HFFc6 (cell line): Measurements from ENCODE around the gene MYRFL. TPM values are rescaled to one million over a fixed set of nuclear protein-coding genes. Genes with fewer than 3 reads are reported as not detected.

Source experiments
- DNase-seq: peaks from one replicate; pipeline ENCODE4 v3.0.0-alpha.2; 2018
- H3K27ac Mint-ChIP-seq: 2 replicates; pipeline ENCODE4 v1.8.0; 2020; ENCODE audit warnings: mild to moderate bottlenecking, mixed read lengths
- H3K27me3 Mint-ChIP-seq: 2 replicates; pipeline ENCODE4 v1.8.0; 2021; ENCODE audit warnings: mild to moderate bottlenecking, moderate library complexity, mixed read lengths; ENCODE audit not compliant: insufficient read depth
- H3K36me3 Mint-ChIP-seq: 2 replicates; pipeline ENCODE4 v1.8.0; 2021; ENCODE audit warnings: low read depth, mixed read lengths
- H3K4me1 Mint-ChIP-seq: 2 replicates; pipeline ENCODE4 v1.8.0; 2020; ENCODE audit warnings: low read depth, mixed read lengths
- H3K4me3 Mint-ChIP-seq: 2 replicates; pipeline ENCODE4 v1.8.0; 2020; ENCODE audit warnings: mild to moderate bottlenecking, moderate library complexity, mixed read lengths
- H3K9me3 Mint-ChIP-seq: 2 replicates; pipeline ENCODE4 v1.8.0; 2020; ENCODE audit warnings: mild to moderate bottlenecking, mixed read lengths
- total RNA-seq, 6 experiments: library from RNA; stranded (reverse); fragmentation: NEBNext Ultra II Directional; extraction: Animal tissue kit (Norgen Biotek cat#: 25700); gene quantifications; 2 replicates in 1 of 6; 3 replicates in 5 of 6; pipeline ENCODE4 v1.2.3, GENCODE V29; 2021
- TF ChIP-seq, protein P1 (sequence below): fragments of 200-600 bp; sonication (generic); IDR thresholded peaks from 2 replicates; pipeline ENCODE4 v1.5.0; 2021; ENCODE audit warnings: antibody characterized with exemption, mild to moderate bottlenecking

Gene MYRFL
- total RNA-seq, 6 experiments from 2014 or later = not detected

DNA sequence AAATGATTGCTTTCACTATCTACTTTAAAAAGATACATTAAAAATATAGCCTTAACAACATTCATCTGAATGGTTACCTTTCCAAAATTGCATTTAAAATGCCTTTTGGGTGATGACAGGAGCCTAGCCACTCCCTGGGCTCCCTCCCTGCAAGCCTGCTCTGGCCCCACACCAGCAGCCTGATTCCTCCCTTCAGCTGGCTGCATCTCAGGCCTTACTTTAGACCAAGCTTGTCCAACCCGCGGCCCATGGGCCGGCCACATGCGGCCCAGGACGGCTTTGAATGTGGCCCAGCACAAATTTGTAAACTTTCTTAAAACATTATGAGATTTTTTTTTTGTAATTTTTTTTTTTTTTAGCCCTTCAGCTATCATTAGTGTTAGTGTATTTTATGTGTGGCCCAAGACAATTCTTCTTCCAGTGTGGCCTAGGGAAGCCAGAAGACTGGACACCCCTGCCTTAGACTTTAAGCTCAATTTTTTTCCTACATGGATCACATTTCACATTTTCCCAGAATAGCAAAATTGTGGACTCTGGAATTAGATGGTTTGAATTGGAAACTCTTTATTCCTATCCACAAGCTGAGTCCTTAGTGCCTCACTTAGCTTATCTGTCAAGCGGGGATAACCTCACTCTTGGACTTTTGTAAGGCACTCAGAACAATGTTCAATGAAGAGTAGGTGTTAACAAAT is 124.4 kb downstream of the MYRFL start:
- DNase-seq = no peak
- Mint-ChIP-seq H3K4me3 (no peak overlapping the region), H3K27ac (no peak overlapping the region), H3K27me3 (peaks cover 3% of the 10 kb centered on the region; the same call in 1 of the 2 replicates), H3K9me3 (no peaks in the 10 kb centered on the region; the same call in 1 of the 2 replicates), H3K36me3 (no peaks in the 10 kb centered on the region), H3K4me1 (no peaks in the 10 kb centered on the region)
- TF ChIP-seq, protein P1, sequence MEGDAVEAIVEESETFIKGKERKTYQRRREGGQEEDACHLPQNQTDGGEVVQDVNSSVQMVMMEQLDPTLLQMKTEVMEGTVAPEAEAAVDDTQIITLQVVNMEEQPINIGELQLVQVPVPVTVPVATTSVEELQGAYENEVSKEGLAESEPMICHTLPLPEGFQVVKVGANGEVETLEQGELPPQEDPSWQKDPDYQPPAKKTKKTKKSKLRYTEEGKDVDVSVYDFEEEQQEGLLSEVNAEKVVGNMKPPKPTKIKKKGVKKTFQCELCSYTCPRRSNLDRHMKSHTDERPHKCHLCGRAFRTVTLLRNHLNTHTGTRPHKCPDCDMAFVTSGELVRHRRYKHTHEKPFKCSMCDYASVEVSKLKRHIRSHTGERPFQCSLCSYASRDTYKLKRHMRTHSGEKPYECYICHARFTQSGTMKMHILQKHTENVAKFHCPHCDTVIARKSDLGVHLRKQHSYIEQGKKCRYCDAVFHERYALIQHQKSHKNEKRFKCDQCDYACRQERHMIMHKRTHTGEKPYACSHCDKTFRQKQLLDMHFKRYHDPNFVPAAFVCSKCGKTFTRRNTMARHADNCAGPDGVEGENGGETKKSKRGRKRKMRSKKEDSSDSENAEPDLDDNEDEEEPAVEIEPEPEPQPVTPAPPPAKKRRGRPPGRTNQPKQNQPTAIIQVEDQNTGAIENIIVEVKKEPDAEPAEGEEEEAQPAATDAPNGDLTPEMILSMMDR = no peak

- Mint-ChIP-seq H3K36me3 (no peaks in the 10 kb centered on the region), H3K4me1 (no peaks in the 10 kb centered on the region), H3K4me3 (no peak overlapping the region), H3K27me3 (peaks cover 3% of the 10 kb centered on the region; the same call in 1 of the 2 replicates), H3K9me3 (no peaks in the 10 kb centered on the region; the same call in 1 of the 2 replicates), H3K27ac (no peak overlapping the region)
- DNase-seq = no peak
- TF ChIP-seq, protein P1 = no peak
Observed at GRCh38 chr12:69951108-69951507, 126.1 kb downstream of the MYRFL start.

DNA sequence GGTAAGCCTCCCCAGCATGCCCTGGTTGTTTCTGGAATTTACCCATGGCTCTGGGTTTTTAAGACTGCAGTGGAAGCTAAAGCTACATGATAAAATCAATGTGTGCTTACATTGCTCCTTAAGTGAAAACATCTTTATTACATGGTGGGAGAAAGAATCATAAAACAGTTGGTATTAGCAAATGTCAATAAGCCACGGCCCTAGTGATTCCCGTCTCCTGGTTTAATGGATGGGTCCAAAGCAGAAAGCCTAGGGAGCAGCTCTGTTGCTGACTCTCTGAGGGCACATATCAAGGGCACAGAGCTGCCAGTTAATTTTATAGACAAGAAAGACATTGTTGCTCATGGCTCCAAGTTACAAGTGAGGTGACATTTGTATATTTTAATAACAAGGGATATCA is 127.9 kb downstream of the MYRFL start:
- DNase-seq = no peak
- H3K4me3 Mint-ChIP-seq = no peak overlapping the region
- no peaks in the 10 kb centered on the region for H3K36me3 Mint-ChIP-seq
- TF ChIP-seq, protein P1 = no peak
- H3K27me3 Mint-ChIP-seq = peaks cover 3% of the 10 kb centered on the region; the same call in 1 of the 2 replicates
- no peaks in the 10 kb centered on the region; the same call in 1 of the 2 replicates for H3K9me3 Mint-ChIP-seq
- H3K27ac Mint-ChIP-seq = no peak overlapping the region
- H3K4me1 Mint-ChIP-seq = no peaks in the 10 kb centered on the region

DNA sequence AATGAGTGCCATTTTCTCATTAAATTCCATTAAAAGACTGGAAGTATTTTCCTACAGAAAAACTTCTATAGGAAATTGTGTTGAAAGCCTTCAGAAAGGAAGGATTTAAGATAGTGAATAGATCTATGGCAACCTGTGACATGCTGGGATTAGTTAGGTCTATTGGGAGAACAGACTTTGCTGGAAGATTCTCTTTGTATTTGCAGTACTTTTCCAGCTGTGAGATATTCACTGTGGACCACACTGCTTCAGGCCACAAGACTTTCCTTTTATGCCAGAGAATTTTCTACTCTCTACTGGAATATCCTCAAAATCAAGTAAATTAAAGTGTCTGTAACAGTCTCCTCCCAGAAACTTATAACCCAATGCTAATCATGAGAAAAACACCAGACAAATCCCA is 136.2 kb downstream of the MYRFL start:
- Mint-ChIP-seq H3K27ac (no peak overlapping the region), H3K27me3 (no peaks in the 10 kb centered on the region; the same call in 1 of the 2 replicates), H3K4me1 (peaks cover 5% of the 10 kb centered on the region), H3K4me3 (no peak overlapping the region), H3K9me3 (no peaks in the 10 kb centered on the region), H3K36me3 (no peaks in the 10 kb centered on the region)
- TF ChIP-seq, protein P1 = no peak
- DNase-seq = no peak

DNA sequence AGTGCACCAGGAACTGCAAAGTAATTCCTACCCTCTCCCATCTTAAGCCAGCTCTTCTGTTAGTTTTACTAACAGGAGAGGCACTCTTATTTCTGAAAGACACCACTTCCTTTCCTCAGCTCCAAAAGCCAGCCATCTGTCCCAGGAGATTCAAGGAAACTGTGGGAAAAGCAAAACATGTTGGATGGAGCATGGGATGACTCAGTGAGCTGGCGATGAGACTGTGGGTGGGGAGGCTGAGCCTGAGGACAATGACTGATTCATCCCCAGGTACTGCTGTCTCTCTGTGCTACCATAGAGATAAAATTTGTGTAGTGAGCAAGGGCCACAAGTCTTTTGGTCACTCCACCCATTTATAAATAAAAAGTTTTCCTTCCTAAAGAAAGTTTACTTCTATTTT is 141.4 kb downstream of the MYRFL start:
- no peaks in the 10 kb centered on the region for H3K36me3 Mint-ChIP-seq
- DNase-seq = no peak
- no peak overlapping the region for H3K4me3 Mint-ChIP-seq
- H3K27me3 Mint-ChIP-seq = peaks cover 3% of the 10 kb centered on the region
- TF ChIP-seq, protein P1 = no peak
- no peaks in the 10 kb centered on the region for H3K9me3 Mint-ChIP-seq
- peaks cover 11% of the 10 kb centered on the region for H3K4me1 Mint-ChIP-seq
- H3K27ac Mint-ChIP-seq = no peak overlapping the region
